SK-N-SH treated with all-trans-retinoic acid at 6 μM for 48 hours (cell line): ENCODE measurements around the gene CARD9.
A peak's percentile ranks its signal among the peaks of the same experiment; 100 is the strongest.

Source experiments
- ATAC-seq: fragments of 200-7000 bp; cut with Tn5 transposase; 3 replicates; pipeline ENCODE4 v1.9.1; 2020; ENCODE audit warnings: mild to moderate bottlenecking, moderate library complexity
- ARNTL ChIP-seq: fragments of 450-650 bp; formaldehyde crosslinking; IDR thresholded peaks from 2 replicates; pipeline ENCODE4 v1.5.0; 2020; ENCODE audit warnings: low read depth, mild to moderate bottlenecking, moderate library complexity, borderline replicate concordance
- BACH2 ChIP-seq: fragments of 250-450 bp; sonication (Bioruptor Pico); IDR thresholded peaks from 2 replicates; pipeline ENCODE4 v1.9.0; 2021; ENCODE audit warnings: mild to moderate bottlenecking, borderline replicate concordance
- CREB5 ChIP-seq: fragments of 250-450 bp; sonication (Bioruptor Pico); IDR thresholded peaks from 2 replicates; pipeline ENCODE4 v1.5.1; 2020; ENCODE audit warnings: low read depth, mild to moderate bottlenecking, moderate library complexity
- CSDC2 ChIP-seq: fragments of 250-450 bp; sonication (Bioruptor Pico); IDR thresholded peaks from 2 replicates; pipeline ENCODE4 v1.5.0; 2020; ENCODE audit warnings: mild to moderate bottlenecking, moderate library complexity
- CSRNP3 ChIP-seq: fragments of 250-450 bp; sonication (Bioruptor Pico); IDR thresholded peaks from 2 replicates; pipeline ENCODE4 v1.5.1; 2021; ENCODE audit warnings: mild to moderate bottlenecking, moderate library complexity
- ESRRG ChIP-seq: fragments of 250-450 bp; sonication (Bioruptor Pico); IDR thresholded peaks from 2 replicates; pipeline ENCODE4 v1.6.1; 2021; ENCODE audit warnings: mild to moderate bottlenecking
- GLIS3 ChIP-seq: fragments of 250-450 bp; sonication (Bioruptor Pico); IDR thresholded peaks from 2 replicates; pipeline ENCODE4 v1.5.0; 2020; ENCODE audit warnings: mild to moderate bottlenecking, moderate library complexity
- ISL1 ChIP-seq: fragments of 250-450 bp; sonication (Bioruptor Pico); IDR thresholded peaks from 2 replicates; pipeline ENCODE4 v2.1.2; 2022; ENCODE audit warnings: mild to moderate bottlenecking, moderate library complexity
- OSR1 ChIP-seq: fragments of 250-450 bp; sonication (Bioruptor Pico); IDR thresholded peaks from 2 replicates; pipeline ENCODE4 v1.8.0; 2022; ENCODE audit warnings: moderate library complexity, mild to moderate bottlenecking, inconsistent platforms
- PATZ1 ChIP-seq: fragments of 250-450 bp; sonication (Bioruptor Pico); IDR thresholded peaks from 2 replicates; pipeline ENCODE4 v1.8.0; 2020; ENCODE audit warnings: mild to moderate bottlenecking, moderate library complexity, borderline replicate concordance
- POU6F1 ChIP-seq: fragments of 250-450 bp; sonication (Bioruptor Pico); IDR thresholded peaks from 2 replicates; pipeline ENCODE4 v1.8.0; 2021; ENCODE audit warnings: low read depth, mild to moderate bottlenecking, moderate library complexity, borderline replicate concordance
- PPARA ChIP-seq: fragments of 250-450 bp; sonication (Bioruptor Pico); IDR thresholded peaks from 2 replicates; pipeline ENCODE4 v1.5.0; 2020; ENCODE audit warnings: mild to moderate bottlenecking, borderline replicate concordance
- RARB ChIP-seq: fragments of 250-450 bp; sonication (Bioruptor Pico); IDR thresholded peaks from 2 replicates; pipeline ENCODE4 v1.8.0; 2021; ENCODE audit warnings: mild to moderate bottlenecking, moderate library complexity
- SNAI2 ChIP-seq: fragments of 250-450 bp; sonication (Bioruptor Pico); IDR thresholded peaks from 2 replicates; pipeline ENCODE4 v1.5.0; 2020; ENCODE audit warnings: mild to moderate bottlenecking, moderate library complexity
- TCF4 ChIP-seq: fragments of 250-450 bp; sonication (Bioruptor Pico); IDR thresholded peaks from 2 replicates; pipeline ENCODE4 v1.8.0; 2021; ENCODE audit warnings: mild to moderate bottlenecking, moderate library complexity, borderline replicate concordance
- TOX ChIP-seq: fragments of 250-450 bp; sonication (Bioruptor Pico); IDR thresholded peaks from 2 replicates; pipeline ENCODE4 v1.8.0; 2021; ENCODE audit warnings: mild to moderate bottlenecking, moderate library complexity, borderline replicate concordance
- TSHZ2 ChIP-seq: fragments of 250-450 bp; sonication (Bioruptor Pico); IDR thresholded peaks from 2 replicates; pipeline ENCODE4 v1.5.0; 2020; ENCODE audit warnings: mild to moderate bottlenecking, moderate library complexity
- ZC3H10 ChIP-seq: fragments of 250-450 bp; sonication (Bioruptor Pico); IDR thresholded peaks from 2 replicates; pipeline ENCODE4 v1.5.1; 2021; ENCODE audit warnings: mild to moderate bottlenecking, moderate library complexity
- ZFP3 ChIP-seq: fragments of 250-450 bp; sonication (Bioruptor Pico); IDR thresholded peaks from 2 replicates; pipeline ENCODE4 v1.5.0; 2020; ENCODE audit warnings: mild to moderate bottlenecking, moderate library complexity
- ZFP30 ChIP-seq: fragments of 450-650 bp; formaldehyde crosslinking; IDR thresholded peaks from 2 replicates; pipeline ENCODE4 v1.5.0; 2022; ENCODE audit warnings: mild to moderate bottlenecking, moderate library complexity
- ZNF565 ChIP-seq: fragments of 450-650 bp; formaldehyde crosslinking; conservative IDR thresholded peaks from 2 replicates; pipeline ENCODE4 v1.5.0; 2020; ENCODE audit warnings: low read depth, mild to moderate bottlenecking, moderate library complexity
- ZNF70 ChIP-seq: fragments of 450-650 bp; formaldehyde crosslinking; IDR thresholded peaks from 2 replicates; pipeline ENCODE4 v1.5.0; 2020; ENCODE audit warnings: mild to moderate bottlenecking, moderate library complexity
- ZNF8 ChIP-seq: fragments of 450-650 bp; formaldehyde crosslinking; IDR thresholded peaks from 2 replicates; pipeline ENCODE4 v1.5.0; 2020; ENCODE audit warnings: mild to moderate bottlenecking, moderate library complexity

Gene CARD9

GRCh38 chr9:136326761-136327303, 46.6 kb downstream of the CARD9 start (continued):
- no peak for TF ChIP-seq POU6F1 (CRISPR knock-in tag)
- TF ChIP-seq, all 23 proteins: peak for 0

- TF ChIP-seq OSR1 (CRISPR knock-in tag), result no peak
- TF ChIP-seq ZC3H10 (CRISPR knock-in tag), result no peak
- TF ChIP-seq BACH2, result no peak
- peak; percentile 79; the same call in 1 of the 2 replicates for TF ChIP-seq TCF4 (CRISPR knock-in tag)
- TF ChIP-seq ARNTL (CRISPR knock-in tag), result no peak
- TF ChIP-seq CSRNP3 (CRISPR knock-in tag), result no peak
- no peak for TF ChIP-seq RARB (CRISPR knock-in tag)
- no peak for TF ChIP-seq CREB5 (CRISPR knock-in tag)
- TF ChIP-seq ZNF8 (CRISPR knock-in tag), result no peak
- TF ChIP-seq ZFP3, result no peak
- no peak for TF ChIP-seq ISL1 (CRISPR knock-in tag)
- TF ChIP-seq TOX (CRISPR knock-in tag), result no peak
- TF ChIP-seq SNAI2 (CRISPR knock-in tag), result no peak
- TF ChIP-seq CSDC2, result no peak
- no peak for TF ChIP-seq PATZ1 (CRISPR knock-in tag)
- peak; percentile 52; the same call in 1 of the 2 replicates for TF ChIP-seq TSHZ2 (CRISPR knock-in tag)
- no peak for TF ChIP-seq ESRRG (CRISPR knock-in tag)
- TF ChIP-seq ZNF565 (CRISPR knock-in tag), result peak; percentile 54; the same call in 1 of the 2 replicates
- no peak for TF ChIP-seq POU6F1 (CRISPR knock-in tag)
- TF ChIP-seq PPARA (CRISPR knock-in tag), result 0 out of 2 replicates have a peak, but pooled peaks have one; percentile 48
- TF ChIP-seq ZNF70 (CRISPR knock-in tag), result 0 out of 2 replicates have a peak, but pooled peaks have one; percentile 21
- no peak for TF ChIP-seq GLIS3
- 0 out of 2 replicates have a peak, but pooled peaks have one; percentile 15 for TF ChIP-seq ZFP30 (CRISPR knock-in tag)
Observed at GRCh38 chr9:136326061-136326760, 47.3 kb downstream of the CARD9 start.

More at GRCh38 chr9:136326061-136326760, 47.3 kb downstream of the CARD9 start:
- peak; percentile 79 for ATAC-seq
